Measurements from ENCODE around the gene PRKG2.

Gene PRKG2

DNA sequence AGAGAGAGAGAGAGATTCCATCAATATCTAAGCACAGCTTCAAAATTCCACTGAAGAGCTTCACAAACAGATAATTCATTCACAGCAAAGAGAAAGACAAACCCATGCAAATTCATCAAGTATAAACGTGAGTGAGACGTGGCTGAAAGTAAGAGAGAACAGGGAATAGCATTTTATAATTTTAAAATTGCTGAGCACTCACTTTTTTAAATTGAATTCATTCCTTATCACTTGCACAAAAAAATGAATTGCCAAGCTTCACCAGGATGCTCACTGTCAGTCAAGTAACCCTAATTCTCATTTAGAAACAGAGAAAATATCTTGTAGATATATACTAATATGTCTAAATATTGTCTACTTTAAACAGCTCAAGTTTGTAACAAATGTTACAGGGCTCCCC is 144.0 kb downstream of the PRKG2 start:
- TF ChIP-seq, protein P1, sequence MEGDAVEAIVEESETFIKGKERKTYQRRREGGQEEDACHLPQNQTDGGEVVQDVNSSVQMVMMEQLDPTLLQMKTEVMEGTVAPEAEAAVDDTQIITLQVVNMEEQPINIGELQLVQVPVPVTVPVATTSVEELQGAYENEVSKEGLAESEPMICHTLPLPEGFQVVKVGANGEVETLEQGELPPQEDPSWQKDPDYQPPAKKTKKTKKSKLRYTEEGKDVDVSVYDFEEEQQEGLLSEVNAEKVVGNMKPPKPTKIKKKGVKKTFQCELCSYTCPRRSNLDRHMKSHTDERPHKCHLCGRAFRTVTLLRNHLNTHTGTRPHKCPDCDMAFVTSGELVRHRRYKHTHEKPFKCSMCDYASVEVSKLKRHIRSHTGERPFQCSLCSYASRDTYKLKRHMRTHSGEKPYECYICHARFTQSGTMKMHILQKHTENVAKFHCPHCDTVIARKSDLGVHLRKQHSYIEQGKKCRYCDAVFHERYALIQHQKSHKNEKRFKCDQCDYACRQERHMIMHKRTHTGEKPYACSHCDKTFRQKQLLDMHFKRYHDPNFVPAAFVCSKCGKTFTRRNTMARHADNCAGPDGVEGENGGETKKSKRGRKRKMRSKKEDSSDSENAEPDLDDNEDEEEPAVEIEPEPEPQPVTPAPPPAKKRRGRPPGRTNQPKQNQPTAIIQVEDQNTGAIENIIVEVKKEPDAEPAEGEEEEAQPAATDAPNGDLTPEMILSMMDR (IDR thresholded peaks at IDR 0.05; ENCODE audit: insufficient read depth, missing control alignments): no peak
- no peak for FAIRE-seq
- DNase-seq (ENCODE audit: insufficient read length, low spot score): no peak

DNA sequence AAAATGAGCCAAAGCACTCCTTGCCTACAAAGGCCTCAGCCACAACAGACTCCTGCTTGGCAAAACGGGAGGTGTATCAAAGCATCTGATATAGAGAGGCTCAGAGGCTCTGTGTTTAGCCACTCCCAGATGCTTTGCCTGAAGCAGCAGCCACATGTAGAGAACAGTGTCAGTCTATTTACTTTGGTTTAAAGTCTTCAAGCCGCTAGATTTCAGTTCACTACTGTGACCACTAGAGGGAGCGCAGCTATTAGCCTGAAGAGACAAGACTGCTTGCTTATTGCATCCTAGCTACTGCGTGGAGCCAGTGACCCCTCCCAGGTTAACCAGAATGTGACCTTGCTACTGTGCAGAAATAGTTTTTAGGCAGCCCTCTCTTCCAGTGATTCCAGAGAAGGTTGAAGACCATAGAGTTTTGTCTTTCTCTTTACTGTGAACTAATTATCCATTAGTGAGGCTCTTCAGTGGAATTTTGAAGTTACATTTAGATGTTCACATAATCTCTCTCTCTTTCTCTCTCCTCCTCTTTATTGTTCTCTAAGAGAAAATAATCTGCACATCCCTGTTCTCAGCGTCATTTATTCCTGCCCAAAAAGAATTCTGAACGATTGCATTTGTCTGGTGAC is 145.2 kb downstream of the PRKG2 start:
- TF ChIP-seq, protein P1 (IDR thresholded peaks at IDR 0.05; ENCODE audit: insufficient read depth, missing control alignments): peak; percentile 95
- DNase-seq (ENCODE audit: insufficient read length, low spot score): no peak
- peak; percentile 90 for FAIRE-seq

DNA sequence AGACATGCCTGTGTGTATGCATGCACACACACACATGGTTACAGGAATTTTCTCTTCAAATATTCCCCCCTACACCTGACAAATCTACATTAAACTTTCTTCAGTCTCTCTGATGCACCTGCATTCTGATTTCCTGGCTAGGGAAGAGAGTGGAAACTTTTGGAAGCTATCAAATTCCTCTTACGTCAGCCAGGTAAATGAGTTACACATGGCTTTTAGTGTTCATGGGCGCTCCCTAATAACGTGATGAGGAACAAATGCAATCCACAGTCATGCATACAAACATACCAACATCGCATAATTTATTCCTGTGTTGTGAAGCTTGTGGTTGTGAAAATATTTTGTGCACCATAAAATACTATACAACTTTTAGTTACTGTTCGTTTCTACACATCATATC is 149.6 kb downstream of the PRKG2 start:
- TF ChIP-seq, protein P1 (IDR thresholded peaks at IDR 0.05; ENCODE audit: insufficient read depth, missing control alignments): no peak
- no peak for FAIRE-seq

DNA sequence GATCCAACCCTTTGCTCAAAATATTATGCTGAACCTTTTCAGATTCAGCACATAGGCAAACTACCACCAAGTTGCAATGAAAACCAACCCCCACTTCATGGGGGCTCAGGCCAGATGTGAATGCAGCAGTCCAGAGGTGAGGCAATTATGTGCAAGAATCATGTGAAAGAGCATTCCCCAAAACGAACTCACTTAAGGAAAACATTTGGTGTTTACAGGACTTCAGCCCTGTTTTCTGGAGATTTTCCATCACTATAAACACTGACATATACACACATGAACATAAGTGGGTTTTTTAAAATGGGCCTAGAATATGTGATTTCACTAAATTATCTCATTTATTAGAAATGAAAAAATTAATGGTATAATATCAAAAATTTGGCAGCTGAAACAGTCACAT is 153.0 kb downstream of the PRKG2 start:
- TF ChIP-seq, protein P1 (IDR thresholded peaks at IDR 0.05; ENCODE audit: insufficient read depth, missing control alignments): no peak
- FAIRE-seq (no peak), DNase-seq (ENCODE audit: insufficient read length, low spot score) (no peak)

More for the DNA sequence above, 149.6 kb downstream of the PRKG2 start:
- DNase-seq (ENCODE audit: insufficient read length, low spot score): no peak

DNA sequence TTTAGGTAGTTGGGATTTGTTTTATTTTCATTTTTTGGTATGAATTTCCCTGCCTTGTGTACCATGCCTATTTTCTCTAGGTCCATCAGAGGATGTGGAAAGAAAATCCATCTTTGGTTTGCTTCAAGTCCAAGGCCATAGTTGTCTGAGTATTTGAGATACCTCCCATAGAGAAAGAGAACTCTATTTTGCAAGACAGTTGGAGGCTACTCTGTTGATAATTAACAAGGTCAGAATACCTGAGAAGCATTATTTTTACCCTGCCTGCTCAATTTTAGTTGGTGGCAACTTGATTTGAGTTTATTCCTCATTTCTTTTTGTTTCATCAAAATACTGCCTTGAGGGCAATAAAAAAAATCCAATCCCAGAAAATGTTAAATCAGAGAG is 153.7 kb downstream of the PRKG2 start:
- TF ChIP-seq, protein P1 (IDR thresholded peaks at IDR 0.05; ENCODE audit: insufficient read depth, missing control alignments): no peak
- no peak for DNase-seq (ENCODE audit: insufficient read length, low spot score)
- no peak for FAIRE-seq

DNA sequence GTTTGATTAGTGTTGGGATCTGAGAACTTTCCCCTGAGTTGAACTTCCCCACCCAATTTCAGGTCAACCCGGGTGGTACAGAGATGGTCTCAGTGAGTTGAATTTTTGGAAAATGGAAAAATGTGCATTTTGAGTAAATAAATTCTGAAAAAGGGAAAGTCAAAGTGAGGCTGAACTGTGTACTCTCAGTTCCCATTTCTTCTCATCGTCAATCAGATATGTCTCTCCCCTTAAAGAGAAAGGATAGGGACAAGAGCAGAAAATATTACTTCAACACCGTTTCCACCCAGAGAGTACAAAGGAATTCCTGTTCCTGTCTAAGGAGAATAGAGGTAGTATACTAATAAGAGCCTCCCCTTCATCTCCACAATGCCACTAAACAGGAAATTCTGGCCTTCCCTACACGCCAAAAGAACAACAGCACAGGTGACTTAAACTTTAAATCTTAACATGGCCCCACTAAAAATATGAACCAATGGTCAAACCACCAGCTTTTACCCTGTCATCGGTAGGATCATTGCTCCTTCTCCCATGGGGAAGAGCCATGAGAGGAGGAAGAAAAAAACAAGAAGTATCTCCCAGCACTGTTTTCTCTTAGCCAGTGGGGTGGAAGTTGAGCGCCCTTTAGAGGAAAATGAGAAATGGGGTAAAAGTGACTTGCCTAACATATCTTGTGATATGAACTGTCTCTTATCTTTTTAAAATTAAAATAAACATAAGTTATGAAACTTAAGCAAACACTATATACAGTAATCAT is 154.3 kb downstream of the PRKG2 start:
- DNase-seq (ENCODE audit: insufficient read length, low spot score) (no peak), FAIRE-seq (no peak)
- TF ChIP-seq, protein P1 (IDR thresholded peaks at IDR 0.05; ENCODE audit: insufficient read depth, missing control alignments): no peak

DNA sequence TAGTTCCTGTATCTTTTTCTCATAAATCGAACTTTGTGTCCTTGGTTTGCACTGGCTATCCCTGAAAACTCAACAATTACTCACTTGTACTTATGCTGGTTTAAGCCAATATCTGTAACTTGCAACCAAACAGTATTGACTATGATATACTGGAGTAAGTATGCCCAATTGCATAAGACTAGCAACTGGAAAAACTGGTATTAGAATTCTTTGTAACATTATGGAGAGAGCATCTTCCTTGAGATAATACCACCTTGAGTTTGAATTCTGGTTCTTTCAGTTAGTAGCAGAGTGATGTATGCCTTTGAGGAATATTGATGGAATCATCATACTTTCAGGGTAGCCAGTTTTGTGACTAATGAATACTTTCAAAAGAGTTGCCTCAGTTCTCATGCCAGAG is 156.4 kb downstream of the PRKG2 start:
- FAIRE-seq (no peak), DNase-seq (ENCODE audit: insufficient read length, low spot score) (no peak)
- TF ChIP-seq, protein P1 (IDR thresholded peaks at IDR 0.05; ENCODE audit: insufficient read depth, missing control alignments): no peak

Data from D721Med (cell line).